Measurements from ENCODE around the gene UTF1. TPM values are rescaled to one million over a fixed set of nuclear protein-coding genes. Genes with fewer than 3 reads are reported as not detected.

The UTF1 gene
- polyA plus RNA-seq, 3 donors: 0.14 to 0.48 (median 0.24) TPM

GRCh38 chr10:133273534-133274143, 43.6 kb downstream of the UTF1 start:
- intact Hi-C loops (cut with micrococcal nuclease): no loop called here
- H3K79me2 ChIP-seq (ENCODE audit: insufficient read depth, low read length): peaks cover 36% of the 10 kb centered on the region
- no peak overlapping the region for H3K9ac ChIP-seq (ENCODE audit: insufficient read depth, low read length, poor library complexity, severe bottlenecking)
- no peak overlapping the region for H3K4me3 ChIP-seq (replicated peaks in 1 of 3; ENCODE audit: low read depth in 2 of 3, low read length in 3 of 3)
- H3K4me2 ChIP-seq (replicated peaks; ENCODE audit: extremely low read depth, low read length, poor library complexity, severe bottlenecking): no peak overlapping the region
- no peaks in the 10 kb centered on the region for H3K9me3 ChIP-seq (replicated peaks in 1 of 2; ENCODE audit: control insufficient read depth in 1 of 2, insufficient read depth in 1 of 2, low read length in 2 of 2)
- no peak for TF ChIP-seq CTCF (IDR thresholded peaks at IDR 0.05)
- no peak for DNase-seq
- Mint-ChIP-seq H3K36me3 (peaks cover 36 to 41% of the 10 kb centered on the region in 2 donors), H3K9me3 (peaks cover 0 to 2% (median 0%) of the 10 kb centered on the region in 7 donors), H3K4me3 (no peak overlapping the region), H3K4me1 (peaks cover 31% of the 10 kb centered on the region), H3K27me3 (ENCODE audit: low read depth in 3 of 3) (peaks cover 0 to 18% (median 2%) of the 10 kb centered on the region in 3 donors), H3K27ac (peak overlapping the region in 1 of 7 donors; percentile 15)
- H3K27ac ChIP-seq (ENCODE audit: low read depth in 1 of 2, low read length in 2 of 2): no peak overlapping the region
- WGBS (ENCODE audit: insufficient coverage): 96% methylated on average over 21 of the region's 28 CpGs
- H4K20me1 ChIP-seq (ENCODE audit: insufficient read depth, low read length): peaks cover 69% of the 10 kb centered on the region
- peaks cover 51 to 52% of the 10 kb centered on the region in 2 donors for H3K36me3 ChIP-seq (replicated peaks in 1 of 2; ENCODE audit: control insufficient read depth in 1 of 2, insufficient read depth in 2 of 2, low read length in 2 of 2)
- H2AFZ ChIP-seq (ENCODE audit: insufficient read depth, low read depth, low read length, poor library complexity, severe bottlenecking): no peak overlapping the region
- peaks cover 45 to 53% of the 10 kb centered on the region in 2 donors for H3K4me1 ChIP-seq (ENCODE audit: control insufficient read depth in 1 of 2, insufficient read depth in 2 of 2, low read length in 2 of 2)
- no peaks in the 10 kb centered on the region for H3K27me3 ChIP-seq (ENCODE audit: control insufficient read depth in 2 of 2, insufficient read depth in 2 of 2, low read length in 2 of 2)

GRCh38 chr10:133274751-133275683, 45.0 kb downstream of the UTF1 start:
- Mint-ChIP-seq H3K9me3 (peaks cover 0 to 2% (median 0%) of the 10 kb centered on the region in 7 donors), H3K4me1 (peaks cover 45% of the 10 kb centered on the region), H3K27ac (peak overlapping the region; percentile 87 to 96 (median 94)), H3K36me3 (peaks cover 31 to 34% of the 10 kb centered on the region in 2 donors), H3K27me3 (ENCODE audit: low read depth in 3 of 3) (peaks cover 0 to 18% (median 2%) of the 10 kb centered on the region in 3 donors), H3K4me3 (peak overlapping the region; percentile 90 to 91)
- Histone ChIP-seq H4K20me1 (ENCODE audit: insufficient read depth, low read length) (peaks cover 55% of the 10 kb centered on the region), H3K4me2 (replicated peaks; ENCODE audit: extremely low read depth, low read length, poor library complexity, severe bottlenecking) (peak overlapping the region; percentile 99), H3K4me1 (ENCODE audit: control insufficient read depth in 1 of 2, insufficient read depth in 2 of 2, low read length in 2 of 2) (peaks cover 59 to 67% of the 10 kb centered on the region in 2 donors), H3K9ac (ENCODE audit: insufficient read depth, low read length, poor library complexity, severe bottlenecking) (peak overlapping the region; percentile 97), H3K4me3 (replicated peaks in 1 of 3; ENCODE audit: low read depth in 2 of 3, low read length in 3 of 3) (peak overlapping the region; percentile 61 to 94 (median 81)), H3K27ac (ENCODE audit: low read depth in 1 of 2, low read length in 2 of 2) (peak overlapping the region; percentile 82 to 99), H2AFZ (ENCODE audit: insufficient read depth, low read depth, low read length, poor library complexity, severe bottlenecking) (no peak overlapping the region), H3K9me3 (replicated peaks in 1 of 2; ENCODE audit: control insufficient read depth in 1 of 2, insufficient read depth in 1 of 2, low read length in 2 of 2) (no peaks in the 10 kb centered on the region), H3K27me3 (ENCODE audit: control insufficient read depth in 2 of 2, insufficient read depth in 2 of 2, low read length in 2 of 2) (no peaks in the 10 kb centered on the region), H3K79me2 (ENCODE audit: insufficient read depth, low read length) (peaks cover 36% of the 10 kb centered on the region), H3K36me3 (replicated peaks in 1 of 2; ENCODE audit: control insufficient read depth in 1 of 2, insufficient read depth in 2 of 2, low read length in 2 of 2) (peaks cover 39% of the 10 kb centered on the region in 2 donors)
- 3% methylated on average over 22 of the region's 26 CpGs for WGBS (ENCODE audit: insufficient coverage)
- intact Hi-C loops (cut with micrococcal nuclease): no loop called here
- peak; percentile 87 to 93 (median 88) for DNase-seq
- no peak for TF ChIP-seq CTCF (IDR thresholded peaks at IDR 0.05)

Data from CD14-positive monocyte (primary cell).